Tibial nerve (tissue), 4 donors: ENCODE data around the gene TNS3. TPM values are rescaled to one million over a fixed set of nuclear protein-coding genes. Genes with fewer than 3 reads are reported as not detected.

Experiments used
- DNase-seq, 2 donors: peaks; one replicate each; pipeline ENCODE4 v3.0.0-alpha.2; 2019; ENCODE audit warnings: low spot score in 2 of 2
- H3K27ac ChIP-seq, 4 donors: fragments of 200-600 bp; sonication (generic) in 3 of 4; one replicate each; pipeline ENCODE4 v1.5.1; 2017 to 2019; ENCODE audit warnings: mild to moderate bottlenecking in 1 of 4
- H3K27me3 ChIP-seq, 2 donors: fragments of 200-600 bp; sonication (generic) in 1 of 2; one replicate each; pipeline versions ENCODE4 v1.5.1 to v1.6.0; 2017 to 2019
- H3K36me3 ChIP-seq, 3 donors: fragments of 200-600 bp; sonication (generic); one replicate each; pipeline ENCODE4 v1.5.1; 2018 to 2019
- H3K4me1 ChIP-seq, 4 donors: fragments of 200-600 bp; sonication (generic) in 3 of 4; one replicate each; pipeline ENCODE4 v1.5.1; 2017 to 2019
- H3K4me3 ChIP-seq, 4 donors: fragments of 200-600 bp; sonication (generic) in 3 of 4; one replicate each; pipeline ENCODE4 v1.5.1; 2017 to 2019; ENCODE audit warnings: mild to moderate bottlenecking in 1 of 4, moderate library complexity in 1 of 4
- H3K9me3 ChIP-seq, 4 donors: fragments of 200-600 bp; sonication (generic) in 3 of 4; one replicate each; pipeline ENCODE4 v1.5.1; 2017 to 2019
- CTCF ChIP-seq, 5 experiments: fragments of 200-600 bp in 3 of 5; fragments of 450-650 bp in 2 of 5; sonication (generic) in 3 of 5; IDR thresholded peaks; one replicate each; pipeline ENCODE4 v1.5.1; 2016 to 2019; ENCODE audit warnings: antibody characterized with exemption in 5 of 5, mild to moderate bottlenecking in 3 of 5, moderate library complexity in 2 of 5
- EP300 ChIP-seq, 2 donors: sonication (generic); formaldehyde crosslinking; IDR thresholded peaks; one replicate each; pipeline ENCODE4 v1.6.1; 2017; ENCODE audit warnings: antibody characterized with exemption in 2 of 2, mild to moderate bottlenecking in 1 of 2
- POLR2A ChIP-seq, 2 donors: fragments of 450-650 bp; IDR thresholded peaks; one replicate each; pipeline ENCODE4 v1.6.1; 2017; ENCODE audit warnings: antibody characterized with exemption in 2 of 2, mild to moderate bottlenecking in 2 of 2, moderate library complexity in 2 of 2
- WGBS, 2 donors: methylation state at CpG; one replicate each; pipeline ENCODE4 v1.1.5; 2018; 5-methylcytosine and 5-hydroxymethylcytosine counted together
- total RNA-seq, 4 donors: library from RNA; depleted of rRNA; stranded (reverse); fragments of >200 nt; gene quantifications; one replicate each; pipeline ENCODE4 v1.1.0, GENCODE V29; 2016

The TNS3 gene
- total RNA-seq, 4 donors from 2014 or later, result 118 to 142 (median 133) TPM

GRCh38 chr7:47389923-47390630, 191.8 kb downstream of the TNS3 start:
- peaks cover 0 to 12% (median under 1%) of the 10 kb centered on the region in 4 donors for H3K4me1 ChIP-seq
- no peaks in the 10 kb centered on the region for H3K27me3 ChIP-seq
- no peak for TF ChIP-seq POLR2A (IDR thresholded peaks at IDR 0.05)
- TF ChIP-seq CTCF (IDR thresholded peaks at IDR 0.05), result no peak
- no peak for TF ChIP-seq EP300 (IDR thresholded peaks at IDR 0.05)
- 82 to 87% methylated on average over 11 of the region's 12 CpGs for WGBS, 2 donors
- no peak overlapping the region for H3K27ac ChIP-seq
- H3K9me3 ChIP-seq, result no peaks in the 10 kb centered on the region
- no peak for DNase-seq
- H3K4me3 ChIP-seq, result no peak overlapping the region
- H3K36me3 ChIP-seq, result peaks cover 0 to 65% (median 2%) of the 10 kb centered on the region in 3 donors

DNA sequence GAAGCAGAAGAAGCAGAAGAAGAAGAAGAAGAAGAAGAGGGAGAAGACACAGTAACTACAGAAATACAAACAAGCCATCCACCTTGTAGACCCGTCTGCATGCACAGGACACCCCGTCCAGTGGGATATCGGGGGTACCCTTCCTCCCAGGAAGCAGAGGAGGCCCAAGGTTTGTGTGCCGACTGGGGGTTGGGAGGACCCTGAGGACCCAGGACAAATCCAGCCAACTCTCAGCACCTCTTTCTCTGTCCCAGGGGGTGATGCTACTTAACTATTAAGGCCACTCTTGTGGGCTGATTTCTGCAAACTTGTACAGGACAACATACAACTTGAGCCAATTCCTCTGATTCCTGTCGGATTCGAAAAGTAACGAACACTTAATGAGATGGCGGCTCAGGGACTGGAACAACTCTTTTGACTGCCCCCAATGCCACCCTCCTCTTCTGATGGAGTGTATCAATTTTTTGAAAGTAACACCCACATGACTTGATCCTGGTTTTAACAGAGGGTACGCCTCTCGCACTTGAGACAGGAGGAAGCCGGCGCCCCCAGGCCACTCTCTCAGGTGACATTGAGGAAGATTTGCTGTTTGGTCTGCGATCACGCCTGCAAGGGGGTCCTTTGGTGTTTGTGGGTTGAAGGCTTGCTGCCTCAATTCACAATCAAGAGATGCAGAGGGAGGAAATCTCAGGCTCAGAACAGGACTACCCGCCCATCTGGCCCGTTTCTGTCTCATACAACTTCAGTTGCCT, 192.6 kb downstream of the TNS3 start:
- 94% methylated on average over 16 of the region's 16 CpGs for WGBS, 2 donors
- H3K27ac ChIP-seq, result no peak overlapping the region
- peaks cover 0 to 19% (median 3%) of the 10 kb centered on the region in 4 donors for H3K4me1 ChIP-seq
- H3K27me3 ChIP-seq, result no peaks in the 10 kb centered on the region
- no peaks in the 10 kb centered on the region for H3K9me3 ChIP-seq
- TF ChIP-seq POLR2A (IDR thresholded peaks at IDR 0.05), result no peak
- TF ChIP-seq EP300 (IDR thresholded peaks at IDR 0.05), result no peak
- H3K36me3 ChIP-seq, result peaks cover 0 to 57% (median 2%) of the 10 kb centered on the region in 3 donors
- DNase-seq, result no peak
- H3K4me3 ChIP-seq, result no peak overlapping the region

DNA sequence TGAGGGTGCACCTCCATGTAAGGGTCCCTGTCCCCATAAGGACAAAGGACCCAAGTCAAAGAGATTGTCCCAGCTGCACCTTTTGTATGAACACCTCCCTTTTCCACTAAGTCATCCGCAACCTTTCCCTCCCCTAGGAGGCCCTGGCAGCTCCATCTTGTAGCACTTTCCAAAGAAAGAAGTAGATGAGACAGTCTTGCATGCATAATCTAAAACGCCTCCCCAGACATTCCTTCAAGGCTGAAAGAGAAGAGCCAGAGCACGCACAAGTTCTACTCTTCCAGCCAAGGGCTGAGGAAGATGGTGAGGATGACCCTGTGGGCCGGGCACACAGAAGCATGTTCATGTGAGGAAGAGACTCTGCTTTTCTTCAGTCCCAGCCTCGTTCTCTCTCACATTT, 194.4 kb downstream of the TNS3 start:
- no peak overlapping the region for H3K4me3 ChIP-seq
- peaks cover 0 to 39% (median 2%) of the 10 kb centered on the region in 3 donors for H3K36me3 ChIP-seq
- no peak for TF ChIP-seq POLR2A (IDR thresholded peaks at IDR 0.05)
- no peak for TF ChIP-seq EP300 (IDR thresholded peaks at IDR 0.05)
- no peak for TF ChIP-seq CTCF (IDR thresholded peaks at IDR 0.05)
- H3K4me1 ChIP-seq, result peaks cover 0 to 34% (median 11%) of the 10 kb centered on the region in 4 donors
- H3K9me3 ChIP-seq, result no peaks in the 10 kb centered on the region
- no peak overlapping the region for H3K27ac ChIP-seq
- H3K27me3 ChIP-seq, result no peaks in the 10 kb centered on the region
- no peak for DNase-seq
- 76 to 80% methylated on average over 5 of the region's 5 CpGs for WGBS, 2 donors

DNA sequence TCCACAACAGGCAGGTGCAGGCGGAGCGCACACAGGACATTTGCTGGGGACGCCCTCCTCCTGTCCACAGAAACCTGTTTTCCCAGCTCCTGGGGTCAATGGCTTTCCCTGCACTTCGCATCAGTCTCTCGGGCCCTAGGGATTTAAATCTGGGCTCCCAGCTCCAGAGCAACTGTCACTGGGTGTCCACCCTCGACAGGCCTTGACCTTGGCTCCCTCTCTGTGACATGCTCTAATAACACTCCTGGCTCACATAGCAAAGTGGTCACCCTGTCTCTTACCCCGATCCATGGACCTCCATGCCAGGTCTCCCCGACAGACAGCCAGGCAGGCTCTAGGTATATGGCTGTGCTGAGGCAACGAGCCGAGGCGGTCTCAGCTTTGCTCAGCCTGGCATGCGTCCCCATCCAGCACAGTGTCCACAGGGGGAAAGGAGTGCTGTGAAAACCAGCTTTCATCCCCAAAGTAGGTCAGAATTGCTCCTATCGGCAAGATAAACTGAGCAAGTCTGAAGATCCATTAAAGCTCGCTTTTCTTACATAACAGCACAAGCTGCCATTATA, 195.6 kb downstream of the TNS3 start:
- WGBS, 2 donors, result 83 to 90% methylated on average over 14 of the region's 14 CpGs
- peaks cover 0 to 28% (median 2%) of the 10 kb centered on the region in 3 donors for H3K36me3 ChIP-seq

More for the DNA sequence above, 195.6 kb downstream of the TNS3 start:
- no peaks in the 10 kb centered on the region for H3K9me3 ChIP-seq
- no peak overlapping the region for H3K27ac ChIP-seq
- no peak overlapping the region for H3K4me3 ChIP-seq
- TF ChIP-seq POLR2A (IDR thresholded peaks at IDR 0.05) (no peak), EP300 (IDR thresholded peaks at IDR 0.05) (no peak), CTCF (IDR thresholded peaks at IDR 0.05) (no peak)
- DNase-seq, result no peak
- H3K27me3 ChIP-seq, result no peaks in the 10 kb centered on the region
- peaks cover 0 to 40% (median 11%) of the 10 kb centered on the region in 4 donors for H3K4me1 ChIP-seq
